ENCODE measurements around the gene ITPR2. TPM values are rescaled to one million over a fixed set of nuclear protein-coding genes. Genes with fewer than 3 reads are reported as not detected.

Gene ITPR2
- total RNA-seq, 1 experiment from 2014 or later = 14.3 TPM

DNA sequence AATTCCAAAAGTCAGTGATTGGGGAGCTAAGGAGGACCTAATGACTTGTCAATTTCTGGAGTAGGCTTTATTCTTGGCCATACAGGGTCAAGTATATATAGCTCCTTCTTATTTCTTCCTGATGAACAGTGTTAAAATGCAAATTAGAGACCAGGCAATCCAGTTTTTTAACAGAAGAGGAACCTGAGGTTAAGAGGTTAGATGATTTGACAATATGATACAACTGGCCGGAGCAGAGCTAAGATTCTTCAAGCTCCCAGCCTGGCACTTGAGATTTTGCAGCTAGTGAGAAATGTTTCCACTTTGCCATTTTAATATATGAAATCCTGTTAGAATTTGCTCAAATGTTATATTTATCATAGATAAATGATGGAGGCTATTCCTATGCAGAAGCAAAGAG lies 433.6 kb downstream of the ITPR2 start:
- BruUV-seq (replicated peaks) = no TSS peak
- POLR2A ChIA-PET = interaction anchor here (0.9 to 1.0 kb wide), 2 partner anchors 80 to 135 kb away, joined by 3 read pairs; no protein-coding TSS in a partner anchor
- H3K4me1 Mint-ChIP-seq (ENCODE audit: insufficient read depth, unreplicated experiment) = no peaks in the 10 kb centered on the region
- intact Hi-C loops (cut with micrococcal nuclease) = no loop called here
- no peak overlapping the region for H3K27ac Mint-ChIP-seq (ENCODE audit: low read depth, unreplicated experiment)
- H3K9me3 Mint-ChIP-seq (ENCODE audit: unreplicated experiment) = no peaks in the 10 kb centered on the region
- no peak for DNase-seq (ENCODE audit: unreplicated experiment)
- H3K36me3 Mint-ChIP-seq (ENCODE audit: insufficient read depth, unreplicated experiment) = no peaks in the 10 kb centered on the region
- TF ChIP-seq, protein P1, sequence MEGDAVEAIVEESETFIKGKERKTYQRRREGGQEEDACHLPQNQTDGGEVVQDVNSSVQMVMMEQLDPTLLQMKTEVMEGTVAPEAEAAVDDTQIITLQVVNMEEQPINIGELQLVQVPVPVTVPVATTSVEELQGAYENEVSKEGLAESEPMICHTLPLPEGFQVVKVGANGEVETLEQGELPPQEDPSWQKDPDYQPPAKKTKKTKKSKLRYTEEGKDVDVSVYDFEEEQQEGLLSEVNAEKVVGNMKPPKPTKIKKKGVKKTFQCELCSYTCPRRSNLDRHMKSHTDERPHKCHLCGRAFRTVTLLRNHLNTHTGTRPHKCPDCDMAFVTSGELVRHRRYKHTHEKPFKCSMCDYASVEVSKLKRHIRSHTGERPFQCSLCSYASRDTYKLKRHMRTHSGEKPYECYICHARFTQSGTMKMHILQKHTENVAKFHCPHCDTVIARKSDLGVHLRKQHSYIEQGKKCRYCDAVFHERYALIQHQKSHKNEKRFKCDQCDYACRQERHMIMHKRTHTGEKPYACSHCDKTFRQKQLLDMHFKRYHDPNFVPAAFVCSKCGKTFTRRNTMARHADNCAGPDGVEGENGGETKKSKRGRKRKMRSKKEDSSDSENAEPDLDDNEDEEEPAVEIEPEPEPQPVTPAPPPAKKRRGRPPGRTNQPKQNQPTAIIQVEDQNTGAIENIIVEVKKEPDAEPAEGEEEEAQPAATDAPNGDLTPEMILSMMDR (IDR thresholded peaks at IDR 0.05; ENCODE audit: unreplicated experiment) = no peak
- H3K4me3 Mint-ChIP-seq (ENCODE audit: unreplicated experiment) = no peak overlapping the region
- CTCF ChIA-PET = interaction anchor here (0.6 to 7.5 kb wide), 3 partner anchors 80 to 378 kb away, joined by 3 to 78 read pairs (median 4); partner anchors contain the start of gene BHLHE41
- no peaks in the 10 kb centered on the region for H3K27me3 Mint-ChIP-seq (ENCODE audit: insufficient read depth, unreplicated experiment)

DNA sequence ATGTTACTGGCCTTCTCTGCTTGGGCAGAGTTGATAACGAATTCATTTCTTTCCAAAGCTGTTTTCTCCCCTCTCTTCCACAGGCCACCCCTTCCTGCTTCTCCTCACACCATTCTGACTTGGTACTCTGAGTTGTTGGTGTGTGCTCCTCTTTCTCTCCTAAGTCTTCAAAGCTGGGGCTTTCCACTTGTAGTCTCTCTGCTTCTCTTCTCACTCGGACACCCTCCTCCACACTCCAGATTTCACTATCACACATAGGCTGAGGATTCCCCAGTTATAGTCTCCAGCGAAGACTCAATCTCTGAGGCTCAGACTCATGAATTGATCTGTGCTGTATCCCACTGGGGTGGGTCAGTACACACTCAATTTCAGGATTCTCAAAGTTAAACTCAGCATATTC lies 436.6 kb downstream of the ITPR2 start:
- TF ChIP-seq, protein P1 (IDR thresholded peaks at IDR 0.05; ENCODE audit: unreplicated experiment) = no peak
- BruUV-seq (replicated peaks) = no TSS peak
- peaks cover 5% of the 10 kb centered on the region for H3K36me3 Mint-ChIP-seq (ENCODE audit: insufficient read depth, unreplicated experiment)
- H3K9me3 Mint-ChIP-seq (ENCODE audit: unreplicated experiment) = no peaks in the 10 kb centered on the region
- ChIA-PET POLR2A (interaction anchor here (1.4 kb wide), 1 partner anchor 131 kb away, joined by 3 read pairs; no protein-coding TSS in a partner anchor), CTCF (interaction anchor here (0.8 to 1.7 kb wide), 2 partner anchors 12 to 278 kb away, joined by 3 to 7 read pairs; no protein-coding TSS in a partner anchor)
- no peak overlapping the region for H3K4me3 Mint-ChIP-seq (ENCODE audit: unreplicated experiment)
- intact Hi-C loops (cut with micrococcal nuclease) = no loop called here
- H3K4me1 Mint-ChIP-seq (ENCODE audit: insufficient read depth, unreplicated experiment) = no peaks in the 10 kb centered on the region
- no peak overlapping the region for H3K27ac Mint-ChIP-seq (ENCODE audit: low read depth, unreplicated experiment)
- no peak for DNase-seq (ENCODE audit: unreplicated experiment)
- no peaks in the 10 kb centered on the region for H3K27me3 Mint-ChIP-seq (ENCODE audit: insufficient read depth, unreplicated experiment)

DNA sequence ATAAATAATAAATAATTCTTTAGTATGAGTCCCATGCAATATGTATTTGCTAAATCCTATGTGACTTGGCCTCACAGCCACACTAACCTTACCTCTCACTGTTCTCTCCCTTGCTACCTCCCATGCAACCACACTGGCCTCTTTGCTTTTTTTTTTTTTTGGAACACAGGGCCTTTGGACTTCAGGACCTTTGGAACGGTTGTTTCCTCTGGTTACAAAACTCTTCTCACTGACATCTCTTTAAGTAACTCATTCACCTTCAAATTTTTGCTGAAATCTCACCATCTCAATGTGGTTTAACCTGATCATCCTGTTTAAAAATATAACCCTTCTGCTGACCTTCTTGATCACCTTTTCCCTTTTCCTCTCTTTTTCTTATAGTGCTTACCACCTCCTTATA lies 443.7 kb downstream of the ITPR2 start:
- BruUV-seq (replicated peaks) = no TSS peak
- POLR2A ChIA-PET = no interaction called here
- H3K36me3 Mint-ChIP-seq (ENCODE audit: insufficient read depth, unreplicated experiment) = peaks cover 5% of the 10 kb centered on the region
- H3K9me3 Mint-ChIP-seq (ENCODE audit: unreplicated experiment) = no peaks in the 10 kb centered on the region
- TF ChIP-seq, protein P1 (IDR thresholded peaks at IDR 0.05; ENCODE audit: unreplicated experiment) = no peak
- intact Hi-C loops (cut with micrococcal nuclease) = no loop called here
- H3K4me1 Mint-ChIP-seq (ENCODE audit: insufficient read depth, unreplicated experiment) = no peaks in the 10 kb centered on the region
- no peak overlapping the region for H3K4me3 Mint-ChIP-seq (ENCODE audit: unreplicated experiment)
- H3K27ac Mint-ChIP-seq (ENCODE audit: low read depth, unreplicated experiment) = no peak overlapping the region
- H3K27me3 Mint-ChIP-seq (ENCODE audit: insufficient read depth, unreplicated experiment) = no peaks in the 10 kb centered on the region
- DNase-seq (ENCODE audit: unreplicated experiment) = no peak
- CTCF ChIA-PET = no interaction called here

DNA sequence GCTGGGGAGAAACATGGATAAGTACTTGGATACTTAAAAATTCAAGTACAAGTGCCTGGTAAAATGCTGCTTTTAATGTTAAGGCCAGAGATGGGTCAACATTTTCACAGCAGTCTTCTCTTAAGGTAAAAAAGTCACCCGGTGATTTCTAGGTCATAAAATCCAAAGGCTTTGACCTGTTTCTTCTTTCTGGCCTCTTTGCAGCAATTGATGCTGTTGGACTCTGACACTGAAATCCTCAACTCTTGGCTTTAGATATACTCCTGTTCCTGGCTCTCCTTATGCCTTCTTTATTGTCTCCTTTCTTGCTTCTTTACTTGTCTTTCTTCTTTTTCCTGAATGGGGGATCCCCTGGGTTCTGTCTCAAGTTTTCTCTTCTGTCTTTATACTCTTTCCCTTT lies 448.5 kb downstream of the ITPR2 start:
- no TSS peak for BruUV-seq (replicated peaks)
- POLR2A ChIA-PET = no interaction called here
- Mint-ChIP-seq H3K36me3 (ENCODE audit: insufficient read depth, unreplicated experiment) (peaks cover 6% of the 10 kb centered on the region), H3K27ac (ENCODE audit: low read depth, unreplicated experiment) (no peak overlapping the region), H3K9me3 (ENCODE audit: unreplicated experiment) (peaks cover 7% of the 10 kb centered on the region), H3K4me1 (ENCODE audit: insufficient read depth, unreplicated experiment) (no peaks in the 10 kb centered on the region), H3K27me3 (ENCODE audit: insufficient read depth, unreplicated experiment) (no peaks in the 10 kb centered on the region), H3K4me3 (ENCODE audit: unreplicated experiment) (no peak overlapping the region)
- intact Hi-C loops (cut with micrococcal nuclease) = no loop called here
- TF ChIP-seq, protein P1 (IDR thresholded peaks at IDR 0.05; ENCODE audit: unreplicated experiment) = no peak
- CTCF ChIA-PET = interaction anchor here (0.9 kb wide), 1 partner anchor 287 kb away, joined by 3 read pairs; no protein-coding TSS in a partner anchor
- no peak for DNase-seq (ENCODE audit: unreplicated experiment)
